NCI-H1105 treated with DMSO at 0.1 percent for 48 hours (cell line): ENCODE results near the gene RPH3AL.
"Not testable (repeated sequence)": the region's sequence is repeated elsewhere in the genome, so short reads cannot be mapped to it uniquely, and the experiment has no call there.

Source experiments
- DNase-seq: peaks from one replicate; lab custom pipeline; 2025; lab: John Stamatoyannopoulos, UW

Gene RPH3AL

DNA sequence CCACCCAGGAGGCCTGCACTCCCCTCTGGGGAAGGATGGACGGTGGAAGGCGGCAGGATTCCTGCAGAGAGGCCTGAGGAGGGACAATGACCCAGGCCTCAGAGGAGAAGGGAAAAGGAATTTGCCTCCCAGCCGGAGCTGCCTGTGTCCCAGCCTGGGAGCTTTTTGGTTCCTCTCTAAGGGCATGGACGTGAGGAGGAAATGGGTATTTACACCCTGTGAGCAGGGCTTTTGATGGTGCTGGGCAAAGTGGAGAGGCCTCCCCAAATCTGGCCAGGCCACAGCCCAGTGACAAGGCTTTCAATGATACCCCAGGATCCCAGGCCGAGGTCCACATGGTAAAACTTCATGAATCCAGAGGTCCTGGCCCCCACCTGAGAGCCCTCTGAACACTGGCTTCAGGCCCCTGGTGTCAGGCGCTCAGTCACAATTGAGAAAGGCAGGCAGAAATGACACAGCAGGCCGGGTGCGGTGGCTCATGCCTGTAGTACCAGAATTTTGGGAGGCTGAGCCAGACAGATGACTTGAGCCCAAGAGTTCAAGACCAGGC, 115.1 kb downstream of the RPH3AL start:
- DNase-seq, result no peak

DNA sequence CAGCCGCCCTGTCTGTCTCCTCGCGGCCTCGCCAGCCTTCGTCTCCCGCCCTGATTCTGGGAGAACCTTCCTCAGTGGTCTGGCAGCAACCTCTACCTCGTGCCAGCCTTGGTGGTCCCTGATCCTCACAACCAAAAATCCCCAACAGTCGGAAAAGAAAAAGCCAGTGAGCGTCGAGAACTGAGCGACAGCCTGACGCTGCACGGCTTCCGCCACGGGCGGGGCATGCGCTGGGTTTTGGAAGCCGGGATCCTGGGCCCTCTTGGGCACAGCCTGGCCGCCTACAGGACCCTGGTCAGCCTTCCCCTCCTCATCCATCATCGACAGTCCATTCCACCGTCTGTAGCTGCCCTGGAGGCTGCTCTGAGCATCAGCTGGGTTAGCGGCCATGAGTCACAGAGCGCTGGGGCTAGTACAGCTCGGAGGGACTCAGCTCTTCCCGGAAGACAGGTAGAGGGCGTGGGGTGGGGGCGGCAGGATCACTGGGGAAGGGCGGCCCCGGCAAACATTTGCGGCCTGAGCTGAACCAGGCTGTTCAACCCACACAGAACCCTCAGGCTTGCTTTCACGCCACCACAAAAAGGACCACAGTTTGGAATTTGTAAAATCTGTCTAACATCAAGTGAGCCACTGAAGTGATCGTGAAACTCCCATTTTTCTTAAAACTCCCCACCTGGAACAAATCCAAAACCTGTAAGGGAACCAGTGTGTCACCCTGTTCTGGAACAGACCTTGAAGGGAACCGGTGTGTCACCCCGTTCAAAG, 115.8 kb downstream of the RPH3AL start:
- no peak for DNase-seq

DNA sequence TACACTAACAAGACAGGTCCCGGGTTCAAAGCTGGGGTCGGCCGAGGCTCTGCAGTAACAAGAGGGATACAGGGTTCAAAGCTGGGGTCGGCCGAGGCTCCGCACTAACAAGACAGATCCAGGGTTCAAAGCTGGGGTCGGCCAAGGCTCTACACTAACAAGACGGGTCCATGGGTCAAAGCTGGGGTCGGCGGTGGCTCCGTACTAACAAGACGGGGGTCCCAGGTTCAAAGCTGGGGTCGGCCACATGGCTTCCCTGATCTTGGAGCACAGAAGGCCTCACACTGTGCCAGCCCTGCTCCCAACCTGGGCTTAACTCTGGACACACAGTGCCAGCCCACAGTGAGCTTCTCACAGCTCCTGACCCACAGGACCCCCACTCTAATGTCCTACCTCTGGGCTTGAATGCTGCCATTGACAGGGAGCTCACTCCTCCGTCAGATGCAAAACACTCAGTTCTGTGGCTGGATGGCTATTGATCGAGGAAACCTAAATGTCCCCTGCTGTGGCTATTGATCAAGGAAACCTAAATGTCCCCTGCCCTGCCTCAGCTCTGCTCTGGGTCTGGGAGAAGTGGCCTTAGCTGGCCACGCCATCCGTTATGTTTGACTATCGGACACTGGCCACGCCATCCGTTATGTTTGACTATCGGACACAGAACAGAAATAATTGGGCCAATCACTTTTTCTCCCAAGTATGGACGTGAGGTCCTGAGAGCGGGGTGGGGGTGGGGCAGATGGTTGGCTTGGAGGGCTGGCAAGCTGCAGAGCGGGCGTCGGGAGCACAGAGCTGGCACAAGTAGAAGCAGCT, 116.6 kb downstream of the RPH3AL start:
- no peak for DNase-seq

DNA sequence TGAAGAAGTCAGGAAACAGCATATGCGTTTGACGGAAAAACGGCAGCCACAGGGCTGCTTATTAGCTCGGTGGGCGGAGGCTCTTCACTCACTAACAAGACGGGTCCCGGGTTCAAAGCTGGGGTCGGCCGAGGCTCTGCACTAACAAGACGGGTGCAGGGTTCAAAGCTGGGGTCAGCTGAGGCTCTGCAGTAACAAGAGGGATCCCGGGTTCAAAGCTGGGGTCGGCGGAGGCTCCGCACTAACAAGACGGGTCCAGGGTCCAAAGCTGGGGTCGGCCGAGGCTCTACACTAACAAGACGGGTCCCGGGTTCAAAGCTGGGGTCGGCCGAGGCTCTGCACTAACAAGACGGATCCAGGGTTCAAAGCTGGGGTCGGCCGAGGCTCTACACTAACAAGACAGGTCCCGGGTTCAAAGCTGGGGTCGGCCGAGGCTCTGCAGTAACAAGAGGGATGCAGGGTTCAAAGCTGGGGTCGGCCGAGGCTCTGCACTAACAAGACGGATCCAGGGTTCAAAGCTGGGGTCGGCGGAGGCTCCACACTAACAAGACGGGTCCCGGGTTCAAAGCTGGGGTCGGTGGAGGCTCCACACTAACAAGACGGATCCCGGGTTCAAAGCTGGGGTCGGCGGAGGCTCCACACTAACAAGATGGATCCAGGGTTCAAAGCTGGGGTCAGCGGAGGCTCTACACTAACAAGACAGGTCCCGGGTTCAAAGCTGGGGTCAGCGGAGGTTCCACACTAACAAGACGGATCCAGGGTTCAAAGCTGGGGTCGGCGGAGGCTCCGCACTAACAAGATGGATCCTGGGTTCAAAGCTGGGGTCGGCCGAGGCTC, 117.4 kb downstream of the RPH3AL start:
- DNase-seq, result not testable (repeated sequence)

DNA sequence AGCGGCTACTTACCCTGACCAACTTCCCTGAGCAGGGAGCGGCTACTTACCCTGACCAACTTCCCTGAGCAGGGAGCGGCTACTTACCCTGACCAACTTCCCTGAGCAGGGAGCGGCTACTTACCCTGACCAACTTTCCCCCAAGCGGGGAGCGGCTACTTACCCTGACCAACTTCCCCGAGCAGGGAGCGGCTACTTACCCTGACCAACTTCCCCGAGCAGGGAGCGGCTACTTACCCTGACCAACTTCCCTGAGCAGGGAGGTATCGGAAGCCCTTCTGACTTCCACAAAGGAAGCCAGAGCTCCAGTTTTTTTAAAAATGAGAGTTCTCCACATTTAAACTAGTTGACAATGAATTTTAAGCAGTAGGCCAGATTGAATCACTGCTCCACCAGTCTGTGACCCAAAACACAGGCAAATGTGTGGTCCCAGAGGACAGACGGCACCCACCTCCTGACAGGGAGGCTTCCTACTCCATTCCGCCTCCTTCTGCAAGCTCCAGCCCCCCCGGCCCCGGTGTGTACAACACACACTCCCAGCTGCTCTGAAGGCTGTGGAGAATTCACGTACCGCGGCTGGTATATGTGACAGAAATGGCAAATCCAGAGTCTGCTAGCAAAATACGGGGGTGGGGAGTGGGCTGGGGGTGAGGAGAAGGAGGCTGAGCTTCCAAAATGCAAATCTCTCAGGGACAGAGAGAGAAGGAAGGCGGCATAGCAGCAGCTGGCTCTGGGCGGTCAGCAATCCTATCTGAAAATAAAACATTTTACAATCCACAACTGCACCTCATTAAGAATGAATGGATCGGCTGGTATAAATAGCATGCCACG, 118.2 kb downstream of the RPH3AL start:
- DNase-seq, result not testable (repeated sequence)

DNA sequence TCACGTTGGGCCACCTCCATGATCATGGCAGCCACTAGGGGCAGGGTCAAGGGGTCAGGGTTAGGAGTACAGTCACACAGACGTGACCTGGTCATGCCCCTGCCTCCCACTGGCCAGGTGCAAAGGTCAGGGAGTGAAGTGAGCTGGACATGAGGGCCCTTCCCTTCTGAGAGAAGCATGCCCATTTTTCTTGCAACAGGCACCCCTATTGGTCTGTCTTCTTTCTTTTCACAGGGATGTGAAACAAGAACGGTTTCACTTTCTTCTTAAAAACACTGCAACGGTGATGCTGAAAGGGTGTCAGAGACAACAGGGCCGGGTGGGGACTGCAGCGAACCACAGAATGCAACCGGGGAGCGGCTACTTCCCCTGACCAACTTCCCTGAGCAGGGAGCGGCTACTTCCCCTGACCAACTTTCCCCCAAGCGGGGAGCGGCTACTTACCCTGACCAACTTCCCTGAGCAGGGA, 119.1 kb downstream of the RPH3AL start:
- DNase-seq, result no peak

DNA sequence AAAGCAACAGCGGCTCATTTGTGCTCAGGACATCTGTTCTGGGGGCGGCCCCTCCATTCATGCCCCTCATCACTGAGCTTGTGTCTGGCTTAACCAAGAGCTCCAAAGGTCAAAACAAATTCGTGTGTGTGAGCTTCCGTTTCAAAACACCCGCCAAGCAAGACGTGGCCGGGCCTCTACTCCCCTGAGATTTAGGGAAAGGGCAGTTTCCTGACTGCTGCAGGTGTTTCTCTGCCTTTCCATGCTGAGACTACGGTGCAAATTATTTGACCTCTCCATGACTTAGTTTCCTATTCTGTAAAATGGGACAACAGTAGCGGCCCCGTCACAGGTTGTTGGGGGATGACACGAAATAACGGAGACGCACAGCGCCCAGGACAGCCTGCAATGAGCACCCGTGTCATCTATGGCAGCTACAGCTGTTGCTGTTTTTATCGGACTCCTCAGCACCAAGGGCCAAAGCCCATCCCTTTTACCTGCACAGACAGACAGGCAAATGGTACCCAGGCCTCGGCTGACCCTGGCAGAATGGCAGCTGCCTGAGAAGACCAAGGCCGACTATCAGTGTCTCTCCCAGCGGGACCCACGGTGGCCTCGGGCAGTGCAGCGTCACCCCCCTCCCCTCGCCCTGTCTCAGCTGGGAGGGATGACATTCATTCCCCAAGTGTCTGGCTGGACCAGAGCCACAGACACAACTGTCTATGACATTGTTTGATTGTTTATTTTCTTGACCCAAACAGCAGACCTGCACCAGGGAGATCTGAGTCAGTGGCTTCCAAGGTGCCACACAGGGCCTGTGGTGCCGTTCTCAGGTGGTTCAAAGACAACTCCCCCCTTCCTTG, 120.4 kb downstream of the RPH3AL start:
- DNase-seq, result no peak

DNA sequence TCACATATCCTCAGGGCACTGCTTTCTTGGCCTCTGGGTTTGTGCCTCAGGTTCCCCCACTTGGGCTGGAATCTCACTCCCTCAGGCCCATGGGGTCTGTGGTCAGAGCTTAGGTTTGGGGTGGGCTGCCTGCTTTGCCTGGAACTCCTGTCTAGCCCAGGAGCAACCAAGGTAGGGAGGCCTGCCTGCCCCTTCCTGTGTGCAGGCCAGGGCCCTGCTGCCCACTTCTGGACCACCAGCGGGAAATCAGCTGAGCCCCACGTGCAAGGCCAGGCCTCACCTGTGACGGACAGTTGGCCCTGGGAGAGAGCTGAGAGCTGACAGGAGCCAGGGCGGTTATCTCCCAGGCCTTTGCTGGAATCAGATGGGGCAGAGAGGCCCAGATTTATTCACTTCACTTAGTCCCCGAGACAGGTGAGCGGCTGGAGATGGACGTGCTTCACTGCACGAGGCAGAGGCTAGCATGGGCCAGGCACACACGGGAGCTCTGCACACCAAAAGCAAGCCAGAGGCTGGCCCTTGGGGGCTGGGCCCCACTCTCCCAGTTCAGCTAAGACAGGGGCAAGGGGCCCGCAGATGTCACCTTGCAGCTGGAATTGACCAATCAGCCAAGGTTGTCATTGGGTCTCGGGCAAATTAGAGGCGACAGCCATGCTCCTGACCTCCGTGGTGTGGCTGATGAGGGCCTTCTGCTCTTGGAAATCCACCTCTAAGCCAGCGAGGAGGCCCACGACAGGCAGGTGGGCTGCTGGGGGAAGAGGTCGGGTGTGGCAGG, 121.2 kb downstream of the RPH3AL start:
- no peak for DNase-seq

DNA sequence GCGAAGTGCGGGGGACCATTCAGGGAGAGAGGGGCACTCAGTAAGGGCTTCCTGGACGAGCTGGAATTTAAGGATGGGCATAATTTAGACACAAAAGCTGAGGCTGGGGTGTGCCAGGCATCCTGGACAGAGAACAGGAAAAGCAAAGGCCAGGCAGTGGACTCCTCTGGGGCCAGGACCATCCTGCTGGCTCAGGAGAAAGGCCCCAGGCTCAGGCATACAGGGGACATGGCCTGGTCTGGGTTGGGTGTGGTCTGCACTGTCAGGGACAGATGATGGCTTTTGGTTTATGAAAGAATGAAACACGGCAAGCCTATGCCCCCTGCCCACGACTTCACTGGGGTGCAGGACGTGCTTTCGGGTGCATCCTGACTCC, 122.2 kb downstream of the RPH3AL start:
- DNase-seq, result no peak

DNA sequence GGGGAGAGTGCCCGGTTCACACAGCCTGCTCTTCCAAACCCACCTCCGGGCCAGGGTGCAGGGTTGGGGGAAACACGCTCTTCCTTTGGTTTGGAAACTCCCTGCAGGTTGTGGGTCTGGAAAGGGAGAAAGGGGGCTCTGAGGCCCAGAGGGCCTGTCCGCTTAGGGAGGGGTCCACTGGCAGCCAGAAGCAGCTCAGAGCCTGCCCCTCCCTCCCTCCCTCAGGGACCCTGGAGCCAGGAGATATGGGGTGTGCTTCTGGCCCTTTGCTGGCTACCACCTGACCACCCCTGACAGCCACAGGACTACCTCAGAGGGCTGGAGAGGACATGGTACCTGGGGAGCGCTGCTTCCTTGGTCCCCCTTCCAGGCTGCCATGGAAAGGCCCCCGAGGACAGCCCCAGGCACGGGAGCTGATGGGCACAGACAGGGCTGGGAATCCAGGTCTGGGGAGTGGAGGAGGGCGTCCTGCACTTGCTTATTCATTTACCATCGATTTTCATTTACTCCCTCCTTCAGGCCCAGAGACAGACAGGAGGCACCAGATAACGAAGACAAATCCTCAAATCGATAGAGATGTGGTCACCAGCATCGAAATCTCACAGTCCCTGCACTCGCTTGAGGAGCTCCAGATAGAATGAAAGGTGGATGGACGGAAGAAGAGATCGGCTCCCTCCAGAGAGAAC, 122.8 kb downstream of the RPH3AL start:
- no peak for DNase-seq

DNA sequence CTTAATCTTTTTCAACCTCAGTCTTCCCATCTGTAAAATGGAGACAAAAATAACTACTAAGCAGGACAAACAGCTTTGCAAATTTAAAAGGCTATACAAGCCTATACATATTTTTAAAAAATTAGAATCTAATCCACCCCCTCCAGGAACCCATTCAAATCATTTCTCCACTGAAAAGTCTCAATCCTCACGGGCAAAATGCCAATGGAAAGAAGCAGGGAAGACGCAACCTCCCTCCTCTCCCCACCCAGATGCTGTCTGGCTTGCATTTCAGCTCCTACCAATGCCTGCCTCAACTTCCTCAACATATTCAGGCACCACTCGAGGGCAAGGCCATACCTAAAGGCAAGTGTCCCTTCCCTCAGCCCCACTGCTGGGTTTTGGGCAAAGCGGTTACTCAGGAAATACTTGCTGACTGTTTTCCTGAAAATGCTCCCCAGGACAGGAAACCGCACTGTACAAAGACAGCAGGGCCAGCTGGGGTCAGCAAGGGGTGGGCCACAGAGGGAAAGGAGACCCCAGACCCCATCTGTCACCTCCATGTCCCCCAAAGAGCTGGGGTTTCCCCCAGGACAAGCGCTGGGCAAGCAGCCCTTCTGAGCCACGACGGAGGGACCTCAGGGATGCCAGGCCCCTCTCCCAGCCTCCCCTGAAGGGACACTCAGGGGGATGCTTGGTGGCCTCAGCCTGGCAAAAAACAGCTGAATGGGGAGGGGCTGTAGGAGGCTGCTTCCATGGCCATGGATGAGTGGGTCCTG, 123.5 kb downstream of the RPH3AL start:
- DNase-seq, result no peak

DNA sequence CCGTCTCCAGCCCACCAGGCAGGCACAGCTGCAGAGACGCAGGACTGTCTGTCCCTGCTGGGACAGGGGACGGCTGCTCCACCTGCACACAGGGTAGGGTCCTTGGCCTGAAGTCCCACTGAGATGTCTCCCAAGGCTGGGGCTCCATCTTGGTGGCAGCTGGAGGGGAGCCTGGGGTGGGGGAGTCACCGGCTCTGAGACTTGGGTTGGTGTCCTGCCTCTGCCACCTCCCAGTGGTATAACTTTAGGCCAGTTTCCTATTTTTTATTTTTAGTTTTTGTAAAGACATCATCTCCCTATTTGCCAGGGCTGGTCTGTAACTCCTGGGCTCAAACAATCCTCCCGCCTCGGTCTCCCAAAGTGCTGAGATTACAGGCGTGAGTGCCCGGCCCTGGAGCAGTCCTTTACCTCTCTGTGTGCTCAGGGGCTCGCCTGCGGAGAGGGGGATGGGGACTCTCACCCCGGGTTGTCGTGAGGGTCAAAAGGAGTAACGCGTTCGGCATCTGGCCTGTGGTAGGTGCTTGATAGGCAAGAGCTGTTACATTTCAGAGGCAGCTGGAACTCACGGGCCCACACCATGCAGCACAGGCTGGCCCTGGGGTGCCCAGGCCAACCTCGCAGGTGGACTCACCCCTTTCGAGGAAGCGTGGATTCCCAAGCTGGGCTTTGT, 124.5 kb downstream of the RPH3AL start:
- DNase-seq, result no peak

DNA sequence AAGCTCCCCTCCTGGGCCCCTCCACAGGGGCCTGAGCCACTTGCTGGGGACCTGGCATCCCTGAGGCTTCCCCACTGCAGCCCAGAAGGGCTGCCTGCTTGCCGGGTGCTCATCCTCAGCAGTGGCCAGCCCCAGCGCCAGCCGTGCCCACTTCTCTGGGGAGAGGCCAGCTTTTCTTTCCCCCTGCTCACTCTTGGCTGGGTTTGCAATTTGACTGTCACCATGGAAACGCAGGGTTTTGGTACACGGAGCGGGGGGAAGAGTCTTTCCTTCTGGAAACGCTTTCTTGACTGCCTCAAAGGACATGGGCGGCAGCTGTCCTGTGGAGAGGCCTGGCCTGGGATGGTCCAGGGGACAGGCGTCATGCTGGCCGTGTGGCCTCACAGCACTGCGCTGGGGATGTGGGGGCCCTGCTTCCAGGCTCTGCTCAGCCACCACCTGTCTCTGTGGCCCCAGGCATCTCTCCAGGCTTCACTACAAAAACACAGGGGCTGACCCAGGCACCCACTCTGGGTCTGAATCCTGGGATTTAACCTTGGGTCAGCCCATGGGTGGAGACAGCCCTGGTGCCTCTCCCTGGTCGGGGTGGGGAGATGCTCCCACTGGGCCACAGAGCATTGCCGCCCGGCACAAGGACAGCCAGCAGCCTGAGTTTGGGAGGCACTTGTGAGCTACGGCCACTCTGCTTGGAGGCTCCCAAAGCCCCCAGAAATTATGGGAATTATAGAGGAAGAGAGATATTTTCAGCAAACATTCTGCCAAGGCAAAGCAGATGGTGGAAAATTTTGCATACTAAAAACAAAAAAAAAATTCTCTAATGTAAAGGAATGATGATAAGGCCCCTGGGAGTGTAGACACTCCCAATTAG, 125.3 kb downstream of the RPH3AL start:
- no peak for DNase-seq

DNA sequence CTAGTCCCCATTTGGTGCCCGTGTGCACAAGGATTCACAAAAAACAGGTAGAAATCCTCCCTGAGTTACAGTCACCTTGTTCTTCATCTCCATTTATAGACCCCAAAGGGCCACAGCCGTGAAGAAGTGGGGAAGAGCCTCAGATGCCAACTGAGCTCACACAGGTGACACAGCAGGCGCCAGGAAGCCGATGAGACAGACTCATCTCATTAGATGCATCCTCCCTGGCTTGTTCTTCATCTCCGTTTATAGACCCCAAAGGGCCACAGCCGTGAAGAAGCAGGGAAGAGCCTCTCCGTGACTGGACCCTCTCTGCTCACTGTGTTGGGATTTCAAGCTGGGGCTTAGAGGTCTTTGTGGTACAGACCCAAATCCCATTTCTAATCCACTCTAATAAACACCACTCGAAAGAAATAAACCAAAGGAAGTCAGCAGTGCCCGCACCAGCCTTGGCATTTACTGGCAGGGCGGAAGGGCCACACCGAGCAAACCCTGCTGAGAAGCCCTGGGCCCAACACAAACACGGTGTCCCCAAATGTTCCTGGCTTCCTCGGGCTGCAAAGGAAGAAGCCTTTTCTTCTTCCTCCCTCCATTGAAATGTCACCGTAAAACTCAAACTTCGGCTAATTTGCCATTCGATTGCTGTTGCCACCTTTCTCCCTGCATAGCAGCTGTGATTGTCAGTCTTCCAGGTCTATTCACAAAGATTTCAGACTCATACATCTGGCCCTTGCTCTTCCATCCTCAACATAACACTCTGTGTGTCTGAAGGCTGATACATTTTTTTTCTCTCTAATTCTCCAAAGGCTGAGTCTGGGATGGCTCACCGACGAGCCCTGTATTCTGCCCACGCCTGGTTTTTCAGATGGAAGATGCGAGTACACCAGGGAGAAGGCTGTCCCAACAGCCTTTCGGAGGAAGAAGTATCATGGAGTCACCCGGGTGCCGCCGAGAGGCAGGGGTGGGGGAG, 126.2 kb downstream of the RPH3AL start:
- DNase-seq, result no peak

DNA sequence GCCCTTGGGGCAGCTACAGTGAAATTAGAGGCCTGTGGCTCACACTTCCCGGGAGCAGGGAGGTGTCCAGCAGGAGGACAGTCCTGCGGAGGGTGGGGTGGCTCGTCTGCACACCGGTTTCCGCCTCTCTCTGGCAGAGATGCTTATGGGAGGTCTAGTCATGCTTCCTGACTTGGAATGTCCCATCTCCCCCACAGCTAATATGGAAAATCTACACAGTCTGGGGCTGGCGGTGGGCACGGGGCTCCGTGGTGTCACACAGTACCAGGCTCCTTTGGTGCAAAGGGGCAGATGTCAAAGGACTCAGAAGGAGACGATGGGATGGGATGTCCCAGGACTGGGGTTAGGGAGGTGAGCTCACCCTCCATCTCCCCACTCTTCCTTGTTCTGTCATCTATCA, 127.1 kb downstream of the RPH3AL start:
- DNase-seq, result no peak
